Measurements from ENCODE around the gene N4BP3.
"Not testable (repeated sequence)": the region's sequence is repeated elsewhere in the genome, so short reads cannot be mapped to it uniquely, and the experiment has no call there.

Gene N4BP3

GRCh38 chr5:178083922-178084321 is 29.4 kb upstream of the N4BP3 start:
- no peaks in the 10 kb centered on the region for H3K36me3 ChIP-seq (ENCODE audit: insufficient read depth)
- H2AFZ ChIP-seq (ENCODE audit: low read depth): no peak overlapping the region
- no peak for TF ChIP-seq CTCF (conservative IDR thresholded peaks at IDR 0.05; ENCODE audit: low read depth, low read length)
- H3K4me2 ChIP-seq: no peak overlapping the region
- no peaks in the 10 kb centered on the region for H3K27me3 ChIP-seq (ENCODE audit: insufficient read depth, low read depth)
- no peak overlapping the region for H3K27ac ChIP-seq
- H4K20me1 ChIP-seq (ENCODE audit: insufficient read depth): no peaks in the 10 kb centered on the region
- H3K9ac ChIP-seq: no peak overlapping the region
- no peak overlapping the region for H3K4me3 ChIP-seq (IDR thresholded peaks at IDR 0.05; ENCODE audit: insufficient read depth, low read depth, low read length)
- no peaks in the 10 kb centered on the region for H3K79me2 ChIP-seq (ENCODE audit: insufficient read depth, low read depth)
- no peaks in the 10 kb centered on the region for H3K4me1 ChIP-seq (ENCODE audit: low read depth, poor library complexity, severe bottlenecking)

- no peak overlapping the region for H3K27ac ChIP-seq
- H3K4me3 ChIP-seq (IDR thresholded peaks at IDR 0.05; ENCODE audit: insufficient read depth, low read depth, low read length): no peak overlapping the region
- H3K36me3 ChIP-seq (ENCODE audit: insufficient read depth): no peaks in the 10 kb centered on the region
- H3K4me1 ChIP-seq (ENCODE audit: low read depth, poor library complexity, severe bottlenecking): no peaks in the 10 kb centered on the region
- TF ChIP-seq CTCF (conservative IDR thresholded peaks at IDR 0.05; ENCODE audit: low read depth, low read length): no peak
- H2AFZ ChIP-seq (ENCODE audit: low read depth): no peak overlapping the region
- H3K4me2 ChIP-seq: no peak overlapping the region
- H3K27me3 ChIP-seq (ENCODE audit: insufficient read depth, low read depth): no peaks in the 10 kb centered on the region
- H3K79me2 ChIP-seq (ENCODE audit: insufficient read depth, low read depth): no peaks in the 10 kb centered on the region
- no peaks in the 10 kb centered on the region for H4K20me1 ChIP-seq (ENCODE audit: insufficient read depth)
- no peak overlapping the region for H3K9ac ChIP-seq
Measured at GRCh38 chr5:178085316-178085715, 28.0 kb upstream of the N4BP3 start.

- TF ChIP-seq CTCF (conservative IDR thresholded peaks at IDR 0.05; ENCODE audit: low read depth, low read length): no peak
Measured at GRCh38 chr5:178086266-178086665, 27.1 kb upstream of the N4BP3 start.

GRCh38 chr5:178087199-178087598 is 26.1 kb upstream of the N4BP3 start:
- not testable (repeated sequence) for H3K79me2 ChIP-seq (ENCODE audit: insufficient read depth, low read depth); H3K9ac ChIP-seq; H3K4me3 ChIP-seq (IDR thresholded peaks at IDR 0.05; ENCODE audit: insufficient read depth, low read depth, low read length); H3K4me1 ChIP-seq (ENCODE audit: low read depth, poor library complexity, severe bottlenecking); H3K36me3 ChIP-seq (ENCODE audit: insufficient read depth); H3K27me3 ChIP-seq (ENCODE audit: insufficient read depth, low read depth); H4K20me1 ChIP-seq (ENCODE audit: insufficient read depth); H2AFZ ChIP-seq (ENCODE audit: low read depth); H3K27ac ChIP-seq; H3K4me2 ChIP-seq

More at GRCh38 chr5:178086266-178086665, 27.1 kb upstream of the N4BP3 start:
- H2AFZ ChIP-seq (ENCODE audit: low read depth): no peak overlapping the region
- no peak overlapping the region for H3K27ac ChIP-seq
- H3K9ac ChIP-seq: no peak overlapping the region
- no peaks in the 10 kb centered on the region for H3K4me1 ChIP-seq (ENCODE audit: low read depth, poor library complexity, severe bottlenecking)
- no peak overlapping the region for H3K4me2 ChIP-seq
- H4K20me1 ChIP-seq (ENCODE audit: insufficient read depth): no peaks in the 10 kb centered on the region
- no peaks in the 10 kb centered on the region for H3K79me2 ChIP-seq (ENCODE audit: insufficient read depth, low read depth)
- H3K27me3 ChIP-seq (ENCODE audit: insufficient read depth, low read depth): no peaks in the 10 kb centered on the region
- H3K4me3 ChIP-seq (IDR thresholded peaks at IDR 0.05; ENCODE audit: insufficient read depth, low read depth, low read length): no peak overlapping the region
- H3K36me3 ChIP-seq (ENCODE audit: insufficient read depth): no peaks in the 10 kb centered on the region

GRCh38 chr5:178090856-178091255 is 22.5 kb upstream of the N4BP3 start:
- no peaks in the 10 kb centered on the region for H3K79me2 ChIP-seq (ENCODE audit: insufficient read depth, low read depth)
- no peak overlapping the region for H3K27ac ChIP-seq
- no peaks in the 10 kb centered on the region for H3K36me3 ChIP-seq (ENCODE audit: insufficient read depth)
- H3K9ac ChIP-seq: no peak overlapping the region
- no peak overlapping the region for H2AFZ ChIP-seq (ENCODE audit: low read depth)
- TF ChIP-seq CTCF (conservative IDR thresholded peaks at IDR 0.05; ENCODE audit: low read depth, low read length): no peak
- no peaks in the 10 kb centered on the region for H3K27me3 ChIP-seq (ENCODE audit: insufficient read depth, low read depth)
- no peak overlapping the region for H3K4me3 ChIP-seq (IDR thresholded peaks at IDR 0.05; ENCODE audit: insufficient read depth, low read depth, low read length)
- H4K20me1 ChIP-seq (ENCODE audit: insufficient read depth): no peaks in the 10 kb centered on the region
- H3K4me1 ChIP-seq (ENCODE audit: low read depth, poor library complexity, severe bottlenecking): no peaks in the 10 kb centered on the region
- no peak overlapping the region for H3K4me2 ChIP-seq

Measured in KMS-11 (cell line).